NCI-H2171 (cell line): ENCODE data around the gene CYP3A7.
"Not testable (repeated sequence)": the region's sequence is repeated elsewhere in the genome, so short reads cannot be mapped to it uniquely, and the experiment has no call there.

ENCODE experiments used
- DNase-seq: peaks from one replicate; lab custom pipeline; 2025; lab: John Stamatoyannopoulos, UW

The CYP3A7 gene

GRCh38 chr7:99666013-99666395 lies 69.0 kb downstream of the CYP3A7 start:
- DNase-seq, result no peak

GRCh38 chr7:99665312-99666012 lies 69.5 kb downstream of the CYP3A7 start:
- DNase-seq, result no peak

GRCh38 chr7:99657879-99658278 lies 77.1 kb downstream of the CYP3A7 start:
- not testable (repeated sequence) for DNase-seq
